Measurements from ENCODE around the gene MS4A6A.

DNA sequence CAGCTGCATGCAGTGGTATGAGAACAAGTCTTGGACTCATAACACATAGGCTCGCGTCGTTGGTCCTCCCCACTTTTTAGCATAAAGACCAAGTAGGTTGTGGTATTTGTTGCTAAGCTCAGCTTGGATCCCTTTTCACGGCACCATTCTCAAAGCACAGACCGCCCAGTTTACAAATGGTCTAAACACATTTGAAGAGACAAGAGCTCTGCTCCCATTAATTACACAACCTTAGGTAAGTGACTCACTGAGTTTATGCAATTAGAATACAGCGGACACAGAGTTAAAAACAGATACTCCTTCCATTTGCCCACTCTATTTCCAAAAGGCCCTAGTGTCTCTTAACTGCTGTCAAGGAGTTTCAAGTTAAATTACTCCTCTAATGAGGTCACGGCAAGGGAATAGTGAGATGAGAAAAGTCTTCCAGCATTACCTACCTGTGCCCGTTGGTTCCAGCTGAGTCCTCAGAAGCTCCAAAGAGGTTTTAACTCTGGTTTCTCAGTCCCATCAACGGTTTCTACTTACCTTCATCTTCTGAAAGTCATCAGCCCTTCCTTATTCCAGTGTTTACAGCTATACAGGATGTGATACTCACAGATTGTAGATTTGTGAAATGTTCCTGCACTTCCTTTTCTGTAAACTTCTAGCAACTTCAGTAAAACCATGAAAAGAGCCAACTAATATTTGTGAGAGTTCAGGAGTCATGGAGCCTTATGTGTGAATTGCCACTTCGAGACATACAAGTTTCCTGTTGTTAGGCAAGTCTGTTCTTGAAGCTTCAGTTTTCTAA lies at the start of gene MS4A6A:
- TF ChIP-seq CTCF (IDR thresholded peaks at IDR 0.05) = no peak
- no peak for TF ChIP-seq ZFX (IDR thresholded peaks at IDR 0.05; ENCODE audit: borderline replicate concordance)
